Mesodermal cell (in vitro differentiated cells): ENCODE measurements around the gene FAM169A.
"Not testable (repeated sequence)": the region's sequence is repeated elsewhere in the genome, so short reads cannot be mapped to it uniquely, and the experiment has no call there.

ENCODE experiments used
- H3K27ac ChIP-seq: 2 replicates; pipeline ENCODE4 v1.7.0; 2013; ENCODE audit warnings: mild to moderate bottlenecking, low read depth, low read length, moderate library complexity; ENCODE audit not compliant: severe bottlenecking
- H3K36me3 ChIP-seq: 2 replicates; pipeline ENCODE4 v1.7.1; 2013; ENCODE audit warnings: mild to moderate bottlenecking, low read length, moderate library complexity; ENCODE audit not compliant: control insufficient read depth, insufficient read depth
- H3K4me1 ChIP-seq: one replicate; pipeline ENCODE4 v1.7.1; 2013; ENCODE audit warnings: mild to moderate bottlenecking, low read length; ENCODE audit not compliant: insufficient read depth, control insufficient read depth, poor library complexity, severe bottlenecking
- H3K4me3 ChIP-seq: 2 replicates; pipeline ENCODE4 v1.7.0; 2013; ENCODE audit warnings: low read length, control low read depth, mild to moderate bottlenecking; ENCODE audit not compliant: insufficient read depth, poor library complexity, severe bottlenecking; ENCODE audit errors: extremely low read depth
- H3K9me3 ChIP-seq: 2 replicates; pipeline ENCODE4 v1.7.1; 2013; ENCODE audit warnings: mild to moderate bottlenecking, low read length, moderate library complexity; ENCODE audit not compliant: control insufficient read depth
- WGBS, 2 experiments: methylation state at CpG; one replicate each; pipeline ENCODE4 v1.1.5; 2013; ENCODE audit warnings: missing lambda C conversion rate in 2 of 2; ENCODE audit not compliant: insufficient coverage in 2 of 2; 5-methylcytosine and 5-hydroxymethylcytosine counted together

The FAM169A gene

GRCh38 chr5:74892921-74893320 is 26.7 kb upstream of the FAM169A start:
- no peak overlapping the region for H3K27ac ChIP-seq
- H3K9me3 ChIP-seq: no peaks in the 10 kb centered on the region
- 89% methylated on average over 1 of the region's 2 CpGs; no CpG with 5 or more reads in 1 of the 2 experiments for WGBS, 2 experiments
- no peaks in the 10 kb centered on the region for H3K4me1 ChIP-seq
- H3K4me3 ChIP-seq: no peak overlapping the region
- H3K36me3 ChIP-seq: no peaks in the 10 kb centered on the region

GRCh38 chr5:74889523-74890105 is 23.4 kb upstream of the FAM169A start:
- no peaks in the 10 kb centered on the region for H3K4me1 ChIP-seq
- no peaks in the 10 kb centered on the region for H3K9me3 ChIP-seq
- H3K27ac ChIP-seq: no peak overlapping the region
- WGBS, 2 experiments: no CpG with 5 or more reads among the region's 2 CpGs
- H3K4me3 ChIP-seq: no peak overlapping the region
- H3K36me3 ChIP-seq: no peaks in the 10 kb centered on the region

GRCh38 chr5:74888117-74888516 is 21.9 kb upstream of the FAM169A start:
- Histone ChIP-seq H3K9me3 (no peaks in the 10 kb centered on the region), H3K4me3 (no peak overlapping the region), H3K4me1 (no peaks in the 10 kb centered on the region), H3K36me3 (no peaks in the 10 kb centered on the region), H3K27ac (no peak overlapping the region)
- 100% methylated on average over 2 to 4 of the region's 4 CpGs for WGBS, 2 experiments

- no peak overlapping the region for H3K4me3 ChIP-seq
- H3K4me1 ChIP-seq: no peaks in the 10 kb centered on the region
- no peak overlapping the region for H3K27ac ChIP-seq
- H3K9me3 ChIP-seq: no peaks in the 10 kb centered on the region
- H3K36me3 ChIP-seq: no peaks in the 10 kb centered on the region
Measured at GRCh38 chr5:74885170-74885569, 19.0 kb upstream of the FAM169A start.

GRCh38 chr5:74882379-74883134 is 16.4 kb upstream of the FAM169A start:
- not testable (repeated sequence) for H3K4me1 ChIP-seq, H3K27ac ChIP-seq, H3K36me3 ChIP-seq, H3K4me3 ChIP-seq, H3K9me3 ChIP-seq
- 39 to 64% methylated on average over 3 to 7 of the region's 10 CpGs for WGBS, 2 experiments

- no peaks in the 10 kb centered on the region for H3K9me3 ChIP-seq
- H3K4me1 ChIP-seq: no peaks in the 10 kb centered on the region
- WGBS, 2 experiments: 89 to 90% methylated on average over 2 of the region's 4 CpGs
- H3K36me3 ChIP-seq: no peaks in the 10 kb centered on the region
- no peak overlapping the region for H3K27ac ChIP-seq
- H3K4me3 ChIP-seq: no peak overlapping the region
Measured at GRCh38 chr5:74877624-74878304, 11.6 kb upstream of the FAM169A start.

- Histone ChIP-seq H3K27ac (no peak overlapping the region), H3K9me3 (no peaks in the 10 kb centered on the region), H3K4me3 (no peak overlapping the region), H3K36me3 (no peaks in the 10 kb centered on the region), H3K4me1 (no peaks in the 10 kb centered on the region)
- WGBS, 2 experiments: 87 to 92% methylated on average over 7 of the region's 7 CpGs
Measured at GRCh38 chr5:74875994-74876791, 10.0 kb upstream of the FAM169A start.

GRCh38 chr5:74873525-74874249 is 7.5 kb upstream of the FAM169A start:
- WGBS, 2 experiments: 78 to 80% methylated on average over 1 of the region's 3 CpGs
- H3K9me3 ChIP-seq: no peaks in the 10 kb centered on the region
- no peaks in the 10 kb centered on the region for H3K36me3 ChIP-seq
- no peak overlapping the region for H3K4me3 ChIP-seq
- H3K4me1 ChIP-seq: peaks cover under 1% of the 10 kb centered on the region
- no peak overlapping the region for H3K27ac ChIP-seq

- no peak overlapping the region for H3K4me3 ChIP-seq
- WGBS, 2 experiments: 100% methylated on average over 1 of the region's 3 CpGs; no CpG with 5 or more reads in 1 of the 2 experiments
- no peak overlapping the region for H3K27ac ChIP-seq
- no peaks in the 10 kb centered on the region for H3K36me3 ChIP-seq
- no peaks in the 10 kb centered on the region for H3K9me3 ChIP-seq
- peaks cover 13% of the 10 kb centered on the region for H3K4me1 ChIP-seq
Measured at GRCh38 chr5:74870299-74871067, 4.3 kb upstream of the FAM169A start.
